MM.1S (cell line): Measurements from ENCODE around the gene ENDOV.

Experiments
- DNase-seq: peaks from one replicate; pipeline ENCODE4 v3.0.0-alpha.2; 2015
- H2AFZ ChIP-seq: fragments of 300-600 bp; sonication (generic); 2 replicates; pipeline ENCODE4 v1.6.0; 2016; ENCODE audit warnings: antibody characterized with exemption, low read length
- H3F3A ChIP-seq: fragments of 300-600 bp; sonication (generic); 2 replicates; pipeline ENCODE4 v1.6.1; 2016; ENCODE audit warnings: mild to moderate bottlenecking, antibody characterized with exemption, low read length, moderate library complexity, mixed read lengths; ENCODE audit not compliant: insufficient read depth
- H3K27ac ChIP-seq: fragments of 300-600 bp; sonication (generic); 2 replicates; pipeline ENCODE4 v1.5.1; 2016; ENCODE audit warnings: mild to moderate bottlenecking, low read length
- H3K27me3 ChIP-seq: fragments of 300-600 bp; sonication (generic); replicated peaks from 2 replicates; pipeline ENCODE4 v1.6.0; 2016; ENCODE audit warnings: low read length; ENCODE audit not compliant: insufficient read depth
- H3K36me3 ChIP-seq: fragments of 300-600 bp; sonication (generic); replicated peaks from 2 replicates; pipeline ENCODE4 v1.6.1; 2016; ENCODE audit warnings: mild to moderate bottlenecking, low read length, mixed read lengths; ENCODE audit not compliant: insufficient read depth
- H3K4me1 ChIP-seq: fragments of 300-600 bp; sonication (generic); 2 replicates; pipeline ENCODE4 v1.6.1; 2016; ENCODE audit warnings: low read length, mixed read lengths
- H3K4me2 ChIP-seq: fragments of 300-600 bp; sonication (generic); 2 replicates; pipeline ENCODE4 v1.6.0; 2016; ENCODE audit warnings: low read depth, low read length
- H3K4me3 ChIP-seq: fragments of 300-600 bp; sonication (generic); 2 replicates; pipeline ENCODE4 v1.5.1; 2016; ENCODE audit warnings: low read length, mixed read lengths
- H3K79me2 ChIP-seq: fragments of 300-600 bp; sonication (generic); 2 replicates; pipeline ENCODE4 v1.6.1; 2016; ENCODE audit warnings: mixed run types, low read length, mixed read lengths
- H3K9ac ChIP-seq: fragments of 300-600 bp; sonication (generic); 2 replicates; pipeline ENCODE4 v1.6.1; 2016; ENCODE audit warnings: low read length, mixed read lengths
- H3K9me2 ChIP-seq: fragments of 300-600 bp; sonication (generic); replicated peaks from 2 replicates; pipeline ENCODE4 v1.6.1; 2016; ENCODE audit warnings: mild to moderate bottlenecking, low read length, mixed read lengths; ENCODE audit not compliant: insufficient read depth
- H3K9me3 ChIP-seq: fragments of 300-600 bp; sonication (generic); replicated peaks from 2 replicates; pipeline ENCODE4 v1.6.1; 2016; ENCODE audit warnings: mild to moderate bottlenecking, low read length, mixed read lengths; ENCODE audit not compliant: insufficient read depth
- H4K20me1 ChIP-seq: fragments of 300-600 bp; sonication (generic); 2 replicates; pipeline ENCODE4 v1.6.1; 2016; ENCODE audit warnings: mild to moderate bottlenecking, low read length, moderate library complexity, mixed read lengths; ENCODE audit not compliant: insufficient read depth
- EZH2 ChIP-seq: fragments of 300-600 bp; sonication (generic); optimal IDR thresholded peaks from 2 replicates; pipeline ENCODE3; 2017; ENCODE audit warnings: low read depth, mild to moderate bottlenecking, antibody characterized with exemption, low read length, mixed read lengths
- EZH2phosphoT487 ChIP-seq: fragments of 300-600 bp; sonication (generic); IDR thresholded peaks from 2 replicates; pipeline ENCODE4 v1.6.1; 2018; ENCODE audit warnings: antibody characterized with exemption, low read length
- TF ChIP-seq, protein P1 (sequence below): fragments of 300-600 bp; sonication (generic); IDR thresholded peaks from 2 replicates; pipeline ENCODE4 v1.5.1; 2016; ENCODE audit warnings: antibody characterized with exemption, low read length, mixed read lengths

Gene ENDOV

GRCh38 chr17:80393961-80394360 is 21.0 kb upstream of the ENDOV start:
- no peaks in the 10 kb centered on the region for H3K9me3 ChIP-seq
- no peak for DNase-seq
- no peaks in the 10 kb centered on the region for H3K4me1 ChIP-seq
- H3K4me3 ChIP-seq: no peak overlapping the region
- TF ChIP-seq EZH2: no peak
- TF ChIP-seq, protein P1, sequence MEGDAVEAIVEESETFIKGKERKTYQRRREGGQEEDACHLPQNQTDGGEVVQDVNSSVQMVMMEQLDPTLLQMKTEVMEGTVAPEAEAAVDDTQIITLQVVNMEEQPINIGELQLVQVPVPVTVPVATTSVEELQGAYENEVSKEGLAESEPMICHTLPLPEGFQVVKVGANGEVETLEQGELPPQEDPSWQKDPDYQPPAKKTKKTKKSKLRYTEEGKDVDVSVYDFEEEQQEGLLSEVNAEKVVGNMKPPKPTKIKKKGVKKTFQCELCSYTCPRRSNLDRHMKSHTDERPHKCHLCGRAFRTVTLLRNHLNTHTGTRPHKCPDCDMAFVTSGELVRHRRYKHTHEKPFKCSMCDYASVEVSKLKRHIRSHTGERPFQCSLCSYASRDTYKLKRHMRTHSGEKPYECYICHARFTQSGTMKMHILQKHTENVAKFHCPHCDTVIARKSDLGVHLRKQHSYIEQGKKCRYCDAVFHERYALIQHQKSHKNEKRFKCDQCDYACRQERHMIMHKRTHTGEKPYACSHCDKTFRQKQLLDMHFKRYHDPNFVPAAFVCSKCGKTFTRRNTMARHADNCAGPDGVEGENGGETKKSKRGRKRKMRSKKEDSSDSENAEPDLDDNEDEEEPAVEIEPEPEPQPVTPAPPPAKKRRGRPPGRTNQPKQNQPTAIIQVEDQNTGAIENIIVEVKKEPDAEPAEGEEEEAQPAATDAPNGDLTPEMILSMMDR: no peak
- TF ChIP-seq EZH2phosphoT487: no peak
- H3K36me3 ChIP-seq: peaks cover 3% of the 10 kb centered on the region; the same call in 1 of the 2 replicates
- H3K79me2 ChIP-seq: no peaks in the 10 kb centered on the region
- no peak overlapping the region for H2AFZ ChIP-seq
- no peak overlapping the region for H3K27ac ChIP-seq
- no peaks in the 10 kb centered on the region for H3F3A ChIP-seq
- no peaks in the 10 kb centered on the region for H3K27me3 ChIP-seq
- no peak overlapping the region for H3K9ac ChIP-seq
- no peaks in the 10 kb centered on the region for H3K9me2 ChIP-seq
- no peak overlapping the region for H3K4me2 ChIP-seq
- H4K20me1 ChIP-seq: no peaks in the 10 kb centered on the region

DNA sequence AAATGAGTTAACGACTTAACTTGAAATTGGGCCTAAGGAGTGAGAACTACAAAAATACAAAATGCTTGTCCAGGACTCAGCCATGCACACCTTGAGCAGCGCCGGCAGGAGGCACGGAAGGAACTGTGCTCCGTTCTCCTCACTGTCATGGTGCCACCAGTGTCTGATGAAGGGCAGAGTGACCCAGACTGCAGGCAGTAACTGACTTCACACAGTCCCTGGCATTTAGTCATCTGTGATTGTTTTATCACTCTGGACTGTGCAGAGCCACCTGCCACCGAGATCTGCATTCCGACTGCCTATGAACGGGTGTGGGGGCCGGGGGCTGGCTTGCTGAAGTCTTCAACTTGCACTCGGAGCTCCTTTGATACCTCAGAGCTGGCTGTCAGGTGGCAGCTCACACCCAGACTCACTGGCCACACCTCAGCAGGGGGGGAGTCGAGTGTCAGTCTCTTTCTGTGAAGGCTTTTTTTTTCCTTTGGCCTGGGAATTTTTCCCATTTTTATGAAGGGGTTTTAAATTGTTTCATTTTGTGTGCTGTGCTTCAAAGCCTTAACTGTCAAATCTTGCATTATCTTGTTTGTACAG is 20.2 kb upstream of the ENDOV start:
- no peaks in the 10 kb centered on the region for H3K9me3 ChIP-seq
- no peak overlapping the region for H3K9ac ChIP-seq
- no peaks in the 10 kb centered on the region for H4K20me1 ChIP-seq

GRCh38 chr17:80395402-80396151 is 19.4 kb upstream of the ENDOV start:
- Histone ChIP-seq H4K20me1 (no peaks in the 10 kb centered on the region), H3K4me1 (no peaks in the 10 kb centered on the region), H3K4me2 (no peak overlapping the region), H3K9me2 (no peaks in the 10 kb centered on the region), H2AFZ (no peak overlapping the region), H3K27ac (no peak overlapping the region), H3K4me3 (no peak overlapping the region), H3K27me3 (no peaks in the 10 kb centered on the region), H3K36me3 (peaks cover 3% of the 10 kb centered on the region; the same call in 1 of the 2 replicates), H3F3A (no peaks in the 10 kb centered on the region), H3K79me2 (no peaks in the 10 kb centered on the region), H3K9me3 (no peaks in the 10 kb centered on the region), H3K9ac (no peak overlapping the region)
- no peak for TF ChIP-seq EZH2
- TF ChIP-seq, protein P1: no peak
- TF ChIP-seq EZH2phosphoT487: no peak
- DNase-seq: no peak

More for the DNA sequence above, 20.2 kb upstream of the ENDOV start:
- Histone ChIP-seq H3K9me2 (no peaks in the 10 kb centered on the region), H3K27ac (no peak overlapping the region), H3F3A (no peaks in the 10 kb centered on the region), H3K4me3 (no peak overlapping the region), H3K4me2 (no peak overlapping the region), H3K36me3 (peaks cover 3% of the 10 kb centered on the region; the same call in 1 of the 2 replicates), H3K4me1 (no peaks in the 10 kb centered on the region), H2AFZ (no peak overlapping the region), H3K27me3 (no peaks in the 10 kb centered on the region), H3K79me2 (no peaks in the 10 kb centered on the region)
- no peak for DNase-seq
- no peak for TF ChIP-seq EZH2phosphoT487
- TF ChIP-seq EZH2: no peak
- TF ChIP-seq, protein P1: no peak
